NCI-H2081 (cell line): ENCODE results near the gene ZDHHC20.

Source experiments
- DNase-seq, 2 experiments: peaks; one replicate each; lab custom pipeline; 2025; lab: John Stamatoyannopoulos, UW

Gene ZDHHC20

GRCh38 chr13:21326155-21327031, 132.7 kb downstream of the ZDHHC20 start:
- no peak for DNase-seq

- no peak for DNase-seq
Observed at GRCh38 chr13:21324803-21325202, 134.3 kb downstream of the ZDHHC20 start.

GRCh38 chr13:21322988-21323387, 136.1 kb downstream of the ZDHHC20 start:
- no peak for DNase-seq
